ENCODE data around the gene DUSP28. TPM values are rescaled to one million over a fixed set of nuclear protein-coding genes. Genes with fewer than 3 reads are reported as not detected.

The DUSP28 gene, protein sequence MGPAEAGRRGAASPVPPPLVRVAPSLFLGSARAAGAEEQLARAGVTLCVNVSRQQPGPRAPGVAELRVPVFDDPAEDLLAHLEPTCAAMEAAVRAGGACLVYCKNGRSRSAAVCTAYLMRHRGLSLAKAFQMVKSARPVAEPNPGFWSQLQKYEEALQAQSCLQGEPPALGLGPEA
- 2.3 and 3.5 TPM in 2 replicates for total RNA-seq

DNA sequence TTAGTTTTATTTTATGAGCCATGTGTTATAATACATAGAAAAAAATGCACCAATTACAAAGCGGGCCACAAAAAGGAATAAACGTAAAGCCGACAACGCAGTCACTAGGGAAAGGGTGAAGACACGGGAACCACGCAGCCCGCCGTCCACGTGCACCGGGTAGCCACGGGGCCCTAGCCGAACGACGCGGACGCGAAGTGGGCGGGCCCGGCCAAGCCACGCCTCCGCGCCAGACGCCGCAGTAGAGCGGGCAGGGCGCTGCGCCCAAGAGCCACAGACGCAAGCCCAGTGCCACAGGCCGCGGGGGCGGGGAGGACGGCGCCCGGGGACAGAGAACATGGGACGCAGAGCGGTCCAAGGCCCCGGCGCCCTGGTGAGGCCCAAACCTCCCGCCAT lies at the start of gene DUSP28:
DUSP28 (plus strand) TSS at position 274 of the 396 bp plus-strand sequence. CDS start 328 bp downstream, outside the sequence.

DNA sequence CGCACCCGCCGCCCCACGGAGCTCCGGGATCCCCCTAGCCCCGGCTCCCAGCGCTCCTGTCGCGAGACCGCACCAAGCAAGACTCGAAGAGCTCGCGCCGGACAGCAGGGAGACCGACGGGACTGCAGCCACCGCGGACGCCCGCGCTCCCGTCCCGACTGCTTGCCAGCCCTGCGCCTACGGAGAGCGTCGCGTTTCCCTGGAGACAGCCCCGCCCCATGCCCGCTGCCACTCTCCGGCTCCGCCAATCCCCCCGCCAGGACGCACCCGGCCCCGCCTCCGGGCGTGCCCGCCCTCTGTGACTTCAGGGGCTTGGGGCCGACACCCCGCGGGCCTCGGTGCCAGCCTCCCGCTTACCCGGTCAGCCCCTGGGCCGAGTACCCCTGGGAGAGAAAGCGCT lies 2.3 kb upstream of the DUSP28 start, which contains the start of gene ANKMY1:
ANKMY1 (minus strand) TSS at position 181 of the 400 bp plus-strand sequence. CDS start 653 bp downstream, outside the sequence.

GRCh38 chr2:240567872-240568677 lies 7.9 kb downstream of the DUSP28 start, which contains the start of gene RNPEPL1:
TSS of gene RNPEPL1 (plus strand) at chr2:240568484. CDS start at chr2:240568587, 103 bp downstream.

DNA sequence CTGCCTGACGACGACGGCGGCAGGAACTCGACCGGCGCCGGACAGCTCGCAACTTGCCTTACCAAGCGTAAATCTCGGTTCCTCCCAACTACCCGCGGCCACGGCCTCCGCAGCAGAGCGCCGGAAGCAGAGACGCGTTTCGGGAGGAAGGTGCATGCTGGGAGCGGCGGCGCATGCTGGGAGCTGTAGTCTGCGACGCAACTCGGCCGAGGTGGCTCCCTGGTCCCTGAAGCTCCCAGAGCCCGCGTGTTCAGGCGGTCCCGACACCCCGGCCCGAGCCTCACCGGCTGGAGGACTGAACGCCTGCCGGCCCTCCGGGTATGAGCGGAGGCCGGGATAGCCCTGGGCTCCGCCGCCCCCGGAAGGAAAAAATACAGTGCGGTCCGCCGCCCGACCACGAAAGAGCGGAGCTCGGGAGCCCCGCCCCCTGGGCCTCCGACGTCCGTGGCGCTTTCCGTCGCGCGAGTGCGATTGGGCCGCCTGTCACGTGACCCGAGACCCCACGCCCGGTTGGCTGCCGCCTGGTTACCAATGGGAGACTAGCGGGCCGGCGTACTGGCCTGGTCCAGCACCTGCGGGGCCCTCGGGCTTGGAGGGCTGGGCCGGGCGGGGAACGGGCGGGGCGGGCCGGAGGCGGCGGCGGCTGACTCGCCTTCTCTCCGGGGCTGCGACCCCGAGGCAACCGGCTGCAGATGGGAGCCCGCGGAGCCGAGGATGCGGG lies 26.2 kb downstream of the DUSP28 start, which contains the start of gene CAPN10:
CAPN10 (plus strand) TSS at position 537 of the 721 bp plus-strand sequence; CDS start at position 715, 178 bp downstream.

Other genes starting within 250 kb of the DUSP28 start
- gene GPC1, start 124.7 kb upstream of the DUSP28 start, total RNA-seq: 70.9 and 115 TPM in 2 replicates
- 6.6 and 7.6 TPM in 2 replicates for gene ANKMY1, start 2.4 kb upstream of the DUSP28 start, total RNA-seq
- gene RNPEPL1, start 8.1 kb downstream of the DUSP28 start, total RNA-seq: 16.2 and 20.5 TPM in 2 replicates
- 30.3 and 36.6 TPM in 2 replicates for gene CAPN10, start 26.4 kb downstream of the DUSP28 start, total RNA-seq
- 0.55 and 0.87 TPM in 2 replicates for gene GPR35, start 65.1 kb downstream of the DUSP28 start, total RNA-seq
- not detected in 2 replicates for gene AQP12B, start 122.5 kb downstream of the DUSP28 start, total RNA-seq
- not detected in 2 replicates for gene AQP12A, start 131.5 kb downstream of the DUSP28 start, total RNA-seq